Measurements from ENCODE around the gene C14orf180. TPM values are rescaled to one million over a fixed set of nuclear protein-coding genes. Genes with fewer than 3 reads are reported as not detected.

The C14orf180 gene
- total RNA-seq, 5 donors from 2014 or later (not counting 1 experiment from before 2014, with no cell fraction given), result not detected

DNA sequence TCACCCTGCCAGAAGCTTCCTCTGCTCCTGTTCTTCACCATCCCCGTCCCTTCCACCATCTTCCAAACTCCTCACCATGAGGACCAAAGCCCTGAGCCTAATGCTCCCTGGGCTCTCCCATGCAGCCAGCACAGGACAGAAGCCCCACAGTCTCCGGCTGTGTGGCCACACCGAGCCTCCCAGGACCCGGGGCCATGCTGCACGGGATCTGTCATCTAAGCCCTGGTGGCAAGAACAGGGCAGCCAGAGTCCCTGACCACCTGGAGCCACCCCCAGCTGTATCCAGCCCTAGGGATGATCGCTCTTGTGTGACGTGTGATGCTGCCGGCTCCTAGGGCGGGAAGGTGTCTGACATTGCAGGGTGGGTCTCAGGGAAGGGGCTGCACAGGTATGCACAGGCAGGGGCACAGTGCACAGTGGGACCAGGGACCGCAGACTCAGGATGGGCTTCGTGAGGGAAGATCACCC is 16.9 kb downstream of the C14orf180 start:
- WGBS (ENCODE audit: insufficient coverage), result 81% methylated on average over 11 of the region's 11 CpGs
- Histone ChIP-seq H3K4me3 (ENCODE audit: control insufficient read depth in 1 of 2, extremely low read depth in 1 of 2, low read length in 1 of 2) (no peak overlapping the region), H3K36me3 (ENCODE audit: control insufficient read depth in 2 of 2, extremely low read depth in 1 of 2, insufficient read depth in 1 of 2, low read length in 1 of 2) (no peaks in the 10 kb centered on the region), H3K27me3 (replicated peaks in 1 of 2; ENCODE audit: control insufficient read depth in 2 of 2, extremely low read depth in 1 of 2, insufficient read depth in 2 of 2, low read length in 1 of 2) (peaks cover 2 to 67% of the 10 kb centered on the region in 2 experiments), H3K4me1 (ENCODE audit: control insufficient read depth in 1 of 2, extremely low read depth in 1 of 2, insufficient read depth in 2 of 2, low read length in 2 of 2) (no peaks in the 10 kb centered on the region), H3K27ac (ENCODE audit: low read length) (no peak overlapping the region), H3K9me3 (no peaks in the 10 kb centered on the region)
- ChIA-PET CTCF (no interaction called here), POLR2A (no interaction called here)
- Mint-ChIP-seq H3K27me3 (peaks cover 16 to 36% of the 10 kb centered on the region in 2 donors), H3K4me1 (peaks cover 0 to 6% (median 0%) of the 10 kb centered on the region in 3 donors), H3K27ac (no peak overlapping the region), H3K4me3 (no peak overlapping the region), H3K9me3 (no peaks in the 10 kb centered on the region), H3K36me3 (no peaks in the 10 kb centered on the region)
- no peak for DNase-seq
- no peak for ATAC-seq (replicated peaks in 1 of 4)

DNA sequence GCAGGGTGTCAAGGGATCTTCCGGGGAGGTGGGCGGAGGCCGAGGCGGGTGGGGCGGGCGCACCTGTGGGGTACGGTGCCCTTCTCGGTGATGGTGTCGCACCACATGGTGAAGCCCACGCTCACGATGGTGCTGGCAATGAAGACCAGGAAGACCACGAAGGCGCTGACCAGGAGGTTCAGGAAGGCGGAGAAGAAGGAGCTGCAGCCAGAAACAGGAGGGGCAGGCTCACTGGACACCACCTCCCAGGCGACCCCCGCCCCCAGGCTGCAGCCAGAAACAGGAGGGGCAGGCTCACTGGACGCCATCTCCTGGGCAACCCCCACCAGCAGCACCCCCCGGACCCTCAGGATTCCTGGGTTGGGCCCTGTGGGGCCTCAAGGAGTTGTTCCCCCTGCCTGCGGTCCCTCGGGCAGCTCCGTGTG is 17.4 kb downstream of the C14orf180 start:
- Mint-ChIP-seq H3K4me1 (peaks cover 0 to 6% (median 0%) of the 10 kb centered on the region in 3 donors), H3K9me3 (no peaks in the 10 kb centered on the region), H3K36me3 (no peaks in the 10 kb centered on the region), H3K27me3 (peaks cover 16 to 38% of the 10 kb centered on the region in 2 donors), H3K27ac (no peak overlapping the region), H3K4me3 (no peak overlapping the region)
- Histone ChIP-seq H3K27me3 (replicated peaks in 1 of 2; ENCODE audit: control insufficient read depth in 2 of 2, extremely low read depth in 1 of 2, insufficient read depth in 2 of 2, low read length in 1 of 2) (peaks cover 2 to 71% of the 10 kb centered on the region in 2 experiments), H3K4me1 (ENCODE audit: control insufficient read depth in 1 of 2, extremely low read depth in 1 of 2, insufficient read depth in 2 of 2, low read length in 2 of 2) (no peaks in the 10 kb centered on the region), H3K27ac (ENCODE audit: low read length) (no peak overlapping the region), H3K4me3 (ENCODE audit: control insufficient read depth in 1 of 2, extremely low read depth in 1 of 2, low read length in 1 of 2) (no peak overlapping the region), H3K36me3 (ENCODE audit: control insufficient read depth in 2 of 2, extremely low read depth in 1 of 2, insufficient read depth in 1 of 2, low read length in 1 of 2) (no peaks in the 10 kb centered on the region), H3K9me3 (no peaks in the 10 kb centered on the region)
- no peak for ATAC-seq (replicated peaks in 1 of 4)
- DNase-seq, result no peak
- CTCF ChIA-PET, result no interaction called here
- POLR2A ChIA-PET, result no interaction called here
- 86% methylated on average over 19 of the region's 21 CpGs for WGBS (ENCODE audit: insufficient coverage)

DNA sequence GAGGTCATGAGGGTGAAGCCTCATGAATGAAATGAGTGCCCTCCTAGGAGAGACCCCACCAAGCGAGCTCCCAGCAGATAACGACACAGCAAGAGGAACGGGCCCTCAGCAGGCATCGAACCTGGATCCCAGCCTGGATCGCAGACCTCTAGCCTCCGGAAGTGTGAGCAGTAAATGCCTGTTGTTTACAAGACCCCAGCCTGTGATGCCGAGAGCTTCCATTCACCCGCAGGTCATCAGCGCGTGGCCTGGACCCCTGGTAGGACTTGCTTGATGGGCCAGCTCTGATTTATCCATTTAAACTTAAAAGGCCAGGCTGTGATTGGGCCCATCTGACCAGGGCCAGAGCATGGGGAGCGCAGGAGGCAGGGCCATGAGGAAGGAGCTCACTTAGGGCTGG is 18.0 kb downstream of the C14orf180 start:
- Mint-ChIP-seq H3K36me3 (no peaks in the 10 kb centered on the region), H3K27ac (no peak overlapping the region), H3K27me3 (peaks cover 13 to 40% of the 10 kb centered on the region in 2 donors), H3K4me1 (peaks cover 0 to 6% (median 0%) of the 10 kb centered on the region in 3 donors), H3K9me3 (no peaks in the 10 kb centered on the region), H3K4me3 (no peak overlapping the region)
- no peak overlapping the region for H3K4me3 ChIP-seq (ENCODE audit: control insufficient read depth in 1 of 2, extremely low read depth in 1 of 2, low read length in 1 of 2)
- H3K27ac ChIP-seq (ENCODE audit: low read length), result no peak overlapping the region
- H3K36me3 ChIP-seq (ENCODE audit: control insufficient read depth in 2 of 2, extremely low read depth in 1 of 2, insufficient read depth in 1 of 2, low read length in 1 of 2), result no peaks in the 10 kb centered on the region
- ATAC-seq (replicated peaks in 1 of 4) (no peak), DNase-seq (no peak)
- H3K9me3 ChIP-seq, result no peaks in the 10 kb centered on the region
- H3K27me3 ChIP-seq (replicated peaks in 1 of 2; ENCODE audit: control insufficient read depth in 2 of 2, extremely low read depth in 1 of 2, insufficient read depth in 2 of 2, low read length in 1 of 2), result peaks cover 0 to 76% of the 10 kb centered on the region in 2 experiments
- POLR2A ChIA-PET, result no interaction called here
- CTCF ChIA-PET, result no interaction called here
- WGBS (ENCODE audit: insufficient coverage), result 80% methylated on average over 10 of the region's 11 CpGs
- no peaks in the 10 kb centered on the region for H3K4me1 ChIP-seq (ENCODE audit: control insufficient read depth in 1 of 2, extremely low read depth in 1 of 2, insufficient read depth in 2 of 2, low read length in 2 of 2)

DNA sequence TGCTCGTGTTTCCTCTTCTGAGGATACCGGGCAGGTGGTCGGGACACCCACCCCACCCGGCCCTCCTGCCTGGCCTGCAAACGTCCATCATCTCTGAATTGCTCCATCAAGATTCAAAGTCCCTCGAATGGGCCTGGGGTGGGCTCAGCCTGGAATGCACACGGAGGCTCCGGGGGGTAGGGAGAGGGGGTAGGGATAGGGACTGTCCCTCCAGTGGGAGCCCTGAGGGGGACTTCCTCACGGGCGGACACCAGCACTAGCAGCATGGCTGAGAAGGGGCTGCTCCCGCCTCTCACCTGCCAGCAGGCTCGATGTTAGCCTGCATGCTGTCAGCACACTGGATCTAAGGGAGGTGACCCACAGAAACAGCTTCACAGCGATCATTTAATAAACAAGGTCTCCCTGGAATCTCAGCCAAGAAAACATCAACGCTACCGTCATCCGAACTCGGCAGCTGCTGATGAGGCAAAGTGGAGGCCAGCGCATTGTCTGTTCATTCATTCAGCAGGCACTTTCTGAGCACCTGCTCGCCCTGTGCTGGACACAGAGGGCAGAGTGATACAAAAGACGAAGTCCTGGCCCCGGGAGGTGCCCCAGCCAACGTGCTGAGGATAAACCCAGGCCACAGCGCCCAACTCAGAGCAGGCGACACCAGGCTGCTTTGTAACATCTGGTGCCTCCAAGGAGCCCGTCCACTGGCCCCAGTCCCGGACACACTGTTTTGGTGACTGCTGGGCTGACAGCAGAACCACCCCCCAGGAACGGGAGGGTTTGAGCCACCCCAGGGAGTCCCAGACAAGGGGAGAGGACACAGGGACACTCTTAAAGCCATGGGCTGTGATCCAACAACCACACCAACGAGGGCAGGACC is 18.7 kb downstream of the C14orf180 start:
- Mint-ChIP-seq H3K36me3 (no peaks in the 10 kb centered on the region), H3K27me3 (peaks cover 13 to 46% of the 10 kb centered on the region in 2 donors), H3K4me3 (no peak overlapping the region), H3K4me1 (peaks cover 0 to 6% (median 0%) of the 10 kb centered on the region in 3 donors), H3K9me3 (no peaks in the 10 kb centered on the region), H3K27ac (no peak overlapping the region)
- Histone ChIP-seq H3K4me3 (ENCODE audit: control insufficient read depth in 1 of 2, extremely low read depth in 1 of 2, low read length in 1 of 2) (no peak overlapping the region), H3K27me3 (replicated peaks in 1 of 2; ENCODE audit: control insufficient read depth in 2 of 2, extremely low read depth in 1 of 2, insufficient read depth in 2 of 2, low read length in 1 of 2) (peaks cover 0 to 81% of the 10 kb centered on the region in 2 experiments), H3K27ac (ENCODE audit: low read length) (no peak overlapping the region), H3K4me1 (ENCODE audit: control insufficient read depth in 1 of 2, extremely low read depth in 1 of 2, insufficient read depth in 2 of 2, low read length in 2 of 2) (no peaks in the 10 kb centered on the region), H3K36me3 (ENCODE audit: control insufficient read depth in 2 of 2, extremely low read depth in 1 of 2, insufficient read depth in 1 of 2, low read length in 1 of 2) (no peaks in the 10 kb centered on the region), H3K9me3 (no peaks in the 10 kb centered on the region)
- ATAC-seq (replicated peaks in 1 of 4), result no peak
- 72% methylated on average over 25 of the region's 28 CpGs for WGBS (ENCODE audit: insufficient coverage)
- CTCF ChIA-PET, result no interaction called here
- POLR2A ChIA-PET, result no interaction called here
- no peak for DNase-seq

DNA sequence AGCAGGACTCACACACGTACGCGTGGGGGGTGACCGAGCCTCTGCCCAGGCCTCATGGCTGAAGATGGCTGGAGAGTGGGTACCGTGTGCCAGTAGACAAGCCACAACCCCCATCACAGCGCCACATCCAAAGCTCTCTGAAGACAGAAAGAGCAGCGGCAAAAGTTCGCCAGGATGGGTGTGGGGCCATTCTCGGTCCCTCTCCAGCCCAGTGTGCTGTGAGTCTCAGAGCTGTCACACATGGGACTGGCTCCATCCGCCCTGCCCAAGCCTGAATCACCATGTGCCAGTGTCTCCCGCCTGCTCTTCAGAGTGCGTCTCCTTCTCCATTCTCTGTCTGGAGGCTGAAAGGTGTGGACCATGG is 19.3 kb downstream of the C14orf180 start:
- H3K36me3 Mint-ChIP-seq, result no peaks in the 10 kb centered on the region
- POLR2A ChIA-PET, result interaction anchor here in 1 of 2 donors (0.5 kb wide), 1 partner anchor 104 kb away, joined by 5 read pairs; no protein-coding TSS in a partner anchor
- peaks cover 13 to 51% of the 10 kb centered on the region in 2 donors for H3K27me3 Mint-ChIP-seq
- CTCF ChIA-PET, result no interaction called here
- H3K9me3 Mint-ChIP-seq, result no peaks in the 10 kb centered on the region
- no peak overlapping the region for H3K27ac Mint-ChIP-seq
- Histone ChIP-seq H3K9me3 (no peaks in the 10 kb centered on the region), H3K36me3 (ENCODE audit: control insufficient read depth in 2 of 2, extremely low read depth in 1 of 2, insufficient read depth in 1 of 2, low read length in 1 of 2) (no peaks in the 10 kb centered on the region), H3K27me3 (replicated peaks in 1 of 2; ENCODE audit: control insufficient read depth in 2 of 2, extremely low read depth in 1 of 2, insufficient read depth in 2 of 2, low read length in 1 of 2) (peaks cover 0 to 81% of the 10 kb centered on the region in 2 experiments), H3K4me1 (ENCODE audit: control insufficient read depth in 1 of 2, extremely low read depth in 1 of 2, insufficient read depth in 2 of 2, low read length in 2 of 2) (no peaks in the 10 kb centered on the region), H3K4me3 (ENCODE audit: control insufficient read depth in 1 of 2, extremely low read depth in 1 of 2, low read length in 1 of 2) (no peak overlapping the region), H3K27ac (ENCODE audit: low read length) (no peak overlapping the region)
- WGBS (ENCODE audit: insufficient coverage), result 77% methylated on average over 5 of the region's 12 CpGs
- peaks cover 0 to 6% (median under 1%) of the 10 kb centered on the region in 3 donors for H3K4me1 Mint-ChIP-seq
- no peak overlapping the region for H3K4me3 Mint-ChIP-seq
- DNase-seq (no peak), ATAC-seq (replicated peaks in 1 of 4) (no peak)

DNA sequence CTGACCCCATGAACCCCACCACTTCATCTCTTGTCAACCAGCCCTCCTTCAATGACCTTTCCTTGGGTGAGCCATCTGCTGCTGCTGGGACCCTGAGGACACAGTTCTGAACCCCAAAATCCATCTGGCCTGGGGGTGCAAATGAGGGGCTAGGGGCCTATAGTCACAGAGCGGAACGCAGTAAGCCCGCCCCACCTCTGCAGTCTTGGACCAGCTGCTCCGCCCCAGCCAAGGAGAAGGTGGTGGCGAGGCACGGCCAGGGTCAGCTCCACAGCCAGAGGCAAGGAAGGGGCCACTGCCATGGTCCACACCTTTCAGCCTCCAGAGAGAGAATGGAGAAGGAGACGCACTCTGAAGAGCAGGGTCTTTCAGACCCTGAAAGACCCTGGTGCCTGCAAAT is 19.9 kb downstream of the C14orf180 start:
- Mint-ChIP-seq H3K4me1 (peaks cover 0 to 6% (median 3%) of the 10 kb centered on the region in 3 donors), H3K27me3 (peaks cover 13 to 54% of the 10 kb centered on the region in 2 donors), H3K9me3 (no peaks in the 10 kb centered on the region), H3K36me3 (no peaks in the 10 kb centered on the region), H3K27ac (no peak overlapping the region), H3K4me3 (no peak overlapping the region)
- ATAC-seq (replicated peaks in 1 of 4), result no peak
- Histone ChIP-seq H3K36me3 (ENCODE audit: control insufficient read depth in 2 of 2, extremely low read depth in 1 of 2, insufficient read depth in 1 of 2, low read length in 1 of 2) (no peaks in the 10 kb centered on the region), H3K27ac (ENCODE audit: low read length) (no peak overlapping the region), H3K4me1 (ENCODE audit: control insufficient read depth in 1 of 2, extremely low read depth in 1 of 2, insufficient read depth in 2 of 2, low read length in 2 of 2) (no peaks in the 10 kb centered on the region), H3K4me3 (ENCODE audit: control insufficient read depth in 1 of 2, extremely low read depth in 1 of 2, low read length in 1 of 2) (no peak overlapping the region), H3K9me3 (no peaks in the 10 kb centered on the region), H3K27me3 (replicated peaks in 1 of 2; ENCODE audit: control insufficient read depth in 2 of 2, extremely low read depth in 1 of 2, insufficient read depth in 2 of 2, low read length in 1 of 2) (peaks cover 0 to 86% of the 10 kb centered on the region in 2 experiments)
- no peak for DNase-seq
- WGBS (ENCODE audit: insufficient coverage), result 96% methylated on average over 7 of the region's 7 CpGs
- ChIA-PET CTCF (no interaction called here), POLR2A (interaction anchor here in 1 of 2 donors (0.5 kb wide), 1 partner anchor 105 kb away, joined by 5 read pairs; no protein-coding TSS in a partner anchor)
